HCT116 (cell line): Measurements from ENCODE around the gene ANKRD22. TPM values are rescaled to one million over a fixed set of nuclear protein-coding genes. Genes with fewer than 3 reads are reported as not detected.

Source experiments
- total RNA-seq: library from RNA; stranded (reverse); gene quantifications from one replicate; pipeline ENCODE4 v1.2.1, GENCODE V29; 2021; ENCODE audit not compliant: unreplicated experiment

The ANKRD22 gene
- total RNA-seq, 1 experiment from 2014 or later, result 2.3 TPM

Other genes starting within 250 kb of the ANKRD22 start
- not detected for gene LIPF, start 187.4 kb downstream of the ANKRD22 start, total RNA-seq
- not detected for gene LIPK, start 145.6 kb downstream of the ANKRD22 start, total RNA-seq
- gene LIPN, start 91.8 kb downstream of the ANKRD22 start, total RNA-seq, result not detected
- gene LIPM, start 49.1 kb downstream of the ANKRD22 start, total RNA-seq, result not detected
- gene STAMBPL1, start 28.4 kb upstream of the ANKRD22 start, total RNA-seq, result 11.0 TPM
- gene ACTA2, start 100.9 kb upstream of the ANKRD22 start, total RNA-seq, result 9.4 TPM
- 9.3 TPM for gene FAS, start 139.0 kb upstream of the ANKRD22 start, total RNA-seq